Pulmonary artery endothelial cell (primary cell): Measurements from ENCODE around the gene RPS6KA2. TPM values are rescaled to one million over a fixed set of nuclear protein-coding genes. Genes with fewer than 3 reads are reported as not detected.
"Not testable (repeated sequence)": the region's sequence is repeated elsewhere in the genome, so short reads cannot be mapped to it uniquely, and the experiment has no call there.

Experiments
- DNase-seq: peaks from one replicate; pipeline ENCODE4 v3.0.0-alpha.2; 2011; ENCODE audit warnings: low read depth, low spot score
- total RNA-seq: library from RNA; depleted of rRNA; stranded (reverse); fragments of >200 nt; gene quantifications from 2 replicates; pipeline ENCODE4 v1.2.3, GENCODE V29; 2014

The RPS6KA2 gene
- total RNA-seq, 1 donor from 2014 or later = 124 TPM

GRCh38 chr6:166595061-166595780, 31.8 kb downstream of the RPS6KA2 start:
- DNase-seq = no peak

- DNase-seq = no peak
These were observed 34.2 kb downstream of the RPS6KA2 start for GRCh38 chr6:166592821-166593220.

DNA sequence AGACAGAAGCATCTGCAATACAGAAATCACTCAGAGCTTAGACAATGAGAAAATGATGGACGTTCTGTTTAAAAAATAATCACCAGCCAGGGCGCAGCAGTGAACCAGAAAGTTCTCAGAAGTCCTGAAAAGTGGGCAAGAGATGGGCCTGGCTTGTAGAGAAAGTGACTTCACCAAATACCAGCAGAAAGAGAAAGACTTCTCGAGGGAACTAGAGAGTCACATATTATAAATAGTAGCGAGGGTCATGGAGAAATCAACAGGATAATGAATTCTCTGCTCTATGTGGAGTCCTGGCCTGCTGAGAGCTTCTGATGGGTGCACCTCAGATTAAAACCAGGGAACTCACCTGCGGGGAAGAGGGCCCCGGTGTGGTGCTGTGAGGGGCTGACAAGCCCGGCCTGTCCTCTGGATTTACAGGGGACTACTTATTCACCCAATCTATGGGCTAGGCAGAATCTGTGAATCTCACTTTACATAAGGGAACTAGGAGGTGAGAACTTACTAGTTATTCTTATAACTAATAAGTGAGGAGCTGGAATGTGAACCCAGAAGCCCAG, 35.0 kb downstream of the RPS6KA2 start:
- DNase-seq = no peak

GRCh38 chr6:166591026-166591425, 36.0 kb downstream of the RPS6KA2 start:
- DNase-seq = no peak

GRCh38 chr6:166589786-166590574, 37.1 kb downstream of the RPS6KA2 start:
- no peak for DNase-seq

GRCh38 chr6:166589337-166589731, 37.7 kb downstream of the RPS6KA2 start:
- DNase-seq = no peak

GRCh38 chr6:166588691-166589336, 38.2 kb downstream of the RPS6KA2 start:
- peak; percentile 20 for DNase-seq

- no peak for DNase-seq
These were observed 39.2 kb downstream of the RPS6KA2 start for GRCh38 chr6:166587631-166588413.

- no peak for DNase-seq
These were observed 40.5 kb downstream of the RPS6KA2 start, which contains the start of gene RAMACL for GRCh38 chr6:166586424-166587156. RAMACL (minus strand) TSS chr6:166586678; CDS start chr6:166586477, 201 bp downstream.

GRCh38 chr6:166584853-166585429, 42.1 kb downstream of the RPS6KA2 start:
- no peak for DNase-seq

GRCh38 chr6:166584155-166584554, 42.9 kb downstream of the RPS6KA2 start:
- DNase-seq = no peak

DNA sequence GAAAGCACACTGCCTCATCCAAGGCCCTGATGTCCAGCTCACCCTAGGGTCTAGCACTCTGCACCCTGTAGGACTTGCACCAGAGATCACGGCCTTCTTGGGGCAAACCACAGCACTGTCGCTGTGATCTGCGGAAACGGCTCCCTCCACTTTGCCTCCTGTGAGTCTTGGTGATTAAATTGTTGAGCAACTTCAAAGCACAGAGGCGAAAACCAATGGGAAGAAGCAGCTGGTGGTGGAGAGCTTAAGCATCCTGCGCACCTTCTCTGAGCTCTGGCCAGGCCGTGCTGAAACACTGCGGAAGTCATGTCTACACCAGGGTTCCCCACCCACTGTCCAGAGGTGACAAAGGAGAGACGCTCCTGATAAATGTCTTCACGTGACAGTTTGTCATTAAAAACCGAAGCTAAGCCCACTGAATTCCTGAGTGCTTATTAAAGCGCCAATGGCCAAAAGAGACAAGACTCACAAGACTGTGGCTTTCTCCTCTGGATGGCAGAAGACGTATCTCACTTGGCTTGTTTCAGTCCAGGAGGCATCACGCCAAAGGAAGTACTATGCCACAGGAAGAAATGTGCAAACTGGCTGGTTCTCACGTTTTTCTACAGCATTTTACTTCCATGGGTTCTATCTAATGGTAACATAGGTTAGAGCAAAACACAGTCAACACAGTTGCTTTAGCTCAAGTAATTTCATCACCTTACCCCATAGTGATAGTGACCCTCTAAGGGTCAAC, 43.7 kb downstream of the RPS6KA2 start:
- DNase-seq = no peak

- no peak for DNase-seq
These were observed 44.8 kb downstream of the RPS6KA2 start for GRCh38 chr6:166582258-166582657.

DNA sequence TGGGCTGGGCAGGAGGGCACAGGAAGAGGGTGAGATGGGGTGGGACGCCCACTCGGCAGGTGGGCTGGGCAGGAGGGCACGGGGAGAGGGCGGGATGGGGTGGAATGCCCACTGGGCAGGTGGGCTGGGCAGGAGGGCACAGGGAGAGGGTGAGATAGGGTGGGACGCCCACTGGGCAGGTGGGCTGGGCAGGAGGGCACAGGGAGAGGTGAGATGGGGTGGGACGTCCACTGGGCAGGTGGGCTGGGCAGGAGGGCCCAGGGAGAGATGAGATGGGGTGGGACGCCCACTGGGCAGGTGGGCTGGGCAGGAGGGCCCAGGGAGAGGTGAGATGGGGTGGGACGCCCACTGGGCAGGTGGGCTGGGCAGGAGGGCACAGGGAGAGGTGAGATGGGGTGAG, 45.2 kb downstream of the RPS6KA2 start:
- DNase-seq = not testable (repeated sequence)

- DNase-seq = no peak
These were observed 46.0 kb downstream of the RPS6KA2 start for GRCh38 chr6:166581091-166581511.

DNA sequence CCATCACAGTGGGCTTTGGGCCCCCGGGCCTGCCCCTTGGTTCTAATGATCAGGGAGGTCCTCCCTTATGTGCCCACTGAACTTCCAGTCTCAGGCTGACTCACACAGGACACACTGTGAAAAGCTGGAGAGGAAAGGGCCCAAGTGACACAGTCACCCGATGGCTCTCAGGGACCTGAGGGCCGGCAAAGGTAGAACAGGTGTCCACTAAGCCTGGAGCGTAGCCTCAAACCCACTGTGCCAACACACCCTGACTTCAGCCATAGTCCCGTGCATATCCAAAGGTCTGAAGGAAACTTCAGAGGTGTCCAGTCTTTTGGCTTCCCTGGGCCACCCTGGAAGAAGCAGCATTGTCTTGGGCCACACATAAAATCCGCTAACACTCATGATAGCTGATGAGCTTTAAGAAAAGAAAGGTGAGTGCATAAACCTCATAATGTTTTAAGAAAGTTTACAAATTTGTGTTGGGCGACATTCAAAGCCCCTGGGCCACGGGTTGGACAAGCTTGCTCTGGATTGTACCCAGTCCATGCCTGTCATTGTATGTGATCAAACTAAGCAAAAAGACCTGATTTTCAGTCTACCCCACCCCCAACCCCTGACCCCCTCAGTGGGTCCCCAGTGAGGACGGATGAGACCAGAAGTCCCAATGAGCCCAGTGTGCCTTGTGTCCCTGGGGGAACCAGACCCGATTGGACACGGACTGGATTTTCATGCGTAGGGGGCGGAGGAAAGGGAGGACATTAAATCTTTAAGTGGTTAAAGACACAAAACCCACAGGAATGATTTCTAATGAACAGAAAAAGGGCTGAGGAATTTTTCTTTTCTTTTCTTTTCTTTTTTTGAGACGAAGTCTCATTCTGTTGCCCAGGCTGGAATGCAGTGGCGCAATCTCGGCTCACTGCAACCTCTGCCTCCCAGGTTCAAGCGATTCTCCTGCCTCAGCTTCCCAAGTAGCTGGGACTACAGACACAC, 46.7 kb downstream of the RPS6KA2 start:
- DNase-seq = no peak

GRCh38 chr6:166579237-166579850, 47.7 kb downstream of the RPS6KA2 start:
- DNase-seq = no peak
